GM19238 (cell line): ENCODE results near the gene C22orf15.
A peak's percentile ranks its signal among the peaks of the same experiment; 100 is the strongest.

Source experiments
- DNase-seq: peaks from one replicate; pipeline ENCODE4 v3.0.0; 2011; ENCODE audit warnings: low spot score; ENCODE audit not compliant: insufficient read length

The C22orf15 gene

GRCh38 chr22:23786752-23787599 is 24.2 kb downstream of the C22orf15 start, which contains the start of gene SMARCB1:
SMARCB1 (plus strand) TSS chr22:23786966; CDS start chr22:23787170, 204 bp downstream.
- DNase-seq = peak; percentile 96

GRCh38 chr22:23787600-23787896 is 24.8 kb downstream of the C22orf15 start:
- DNase-seq = no peak

GRCh38 chr22:23787910-23788309 is 25.1 kb downstream of the C22orf15 start:
- DNase-seq = no peak

GRCh38 chr22:23789121-23789520 is 26.3 kb downstream of the C22orf15 start:
- no peak for DNase-seq

GRCh38 chr22:23789638-23790037 is 26.8 kb downstream of the C22orf15 start:
- no peak for DNase-seq

GRCh38 chr22:23790819-23791737 is 28.3 kb downstream of the C22orf15 start:
- no peak for DNase-seq

- no peak for DNase-seq
Observed at GRCh38 chr22:23791738-23792645, 29.2 kb downstream of the C22orf15 start.

- no peak for DNase-seq
Observed at GRCh38 chr22:23793326-23793725, 30.5 kb downstream of the C22orf15 start.

- no peak for DNase-seq
Observed at GRCh38 chr22:23796461-23796860, 33.7 kb downstream of the C22orf15 start.

GRCh38 chr22:23800297-23801237 is 37.8 kb downstream of the C22orf15 start:
- peak; percentile 44 for DNase-seq

- DNase-seq = no peak
Observed at GRCh38 chr22:23801238-23801821, 38.5 kb downstream of the C22orf15 start.

- no peak for DNase-seq
Observed at GRCh38 chr22:23801886-23802377, 39.1 kb downstream of the C22orf15 start.

- no peak for DNase-seq
Observed at GRCh38 chr22:23803001-23803819, 40.4 kb downstream of the C22orf15 start.

GRCh38 chr22:23804781-23805291 is 42.0 kb downstream of the C22orf15 start:
- no peak for DNase-seq

- no peak for DNase-seq
Observed at GRCh38 chr22:23806837-23807236, 44.0 kb downstream of the C22orf15 start.

GRCh38 chr22:23812378-23812777 is 49.6 kb downstream of the C22orf15 start:
- DNase-seq = no peak
